Type B pancreatic cell (in vitro differentiated cells): ENCODE data around the gene NALCN. TPM values are rescaled to one million over a fixed set of nuclear protein-coding genes. Genes with fewer than 3 reads are reported as not detected.

Experiments used
- DNase-seq: peaks from one replicate; pipeline ENCODE4 v3.0.0; 2021; ENCODE audit warnings: mixed read lengths; ENCODE audit not compliant: unreplicated experiment; ENCODE audit errors: extremely low spot score
- H3K27ac Mint-ChIP-seq: 2 replicates; pipeline ENCODE4 v1.8.0; 2021; ENCODE audit warnings: mild to moderate bottlenecking, mixed read lengths
- H3K27me3 Mint-ChIP-seq: 2 replicates; pipeline ENCODE4 v1.8.0; 2021; ENCODE audit warnings: mixed read lengths
- H3K36me3 Mint-ChIP-seq: 2 replicates; pipeline ENCODE4 v1.8.0; 2021; ENCODE audit warnings: mixed read lengths
- H3K4me1 Mint-ChIP-seq: one replicate; pipeline ENCODE4 v1.8.0; 2021; ENCODE audit warnings: mixed read lengths; ENCODE audit not compliant: unreplicated experiment
- H3K4me3 Mint-ChIP-seq: 2 replicates; pipeline ENCODE4 v1.8.0; 2021; ENCODE audit warnings: mild to moderate bottlenecking, mixed read lengths
- H3K9me3 Mint-ChIP-seq: 2 replicates; pipeline ENCODE4 v1.8.0; 2021; ENCODE audit warnings: mixed read lengths
- CTCF ChIP-seq: fragments of 200-600 bp; sonication (generic); conservative IDR thresholded peaks from 2 replicates; pipeline ENCODE4 v1.5.0; 2021; ENCODE audit warnings: antibody characterized with exemption, mild to moderate bottlenecking
- total RNA-seq: library from RNA; stranded (reverse); gene quantifications from 2 replicates; pipeline ENCODE4 v1.2.1, GENCODE V29; 2021; ENCODE audit warnings: low replicate concordance

Gene NALCN
- total RNA-seq, 1 donor from 2014 or later: 0.70 TPM

- no peaks in the 10 kb centered on the region for H3K9me3 Mint-ChIP-seq
- no peak for DNase-seq
- H3K27ac Mint-ChIP-seq: no peak overlapping the region
- no peaks in the 10 kb centered on the region for H3K36me3 Mint-ChIP-seq
- H3K4me3 Mint-ChIP-seq: no peak overlapping the region
- TF ChIP-seq CTCF: no peak
- no peaks in the 10 kb centered on the region for H3K4me1 Mint-ChIP-seq
- no peaks in the 10 kb centered on the region for H3K27me3 Mint-ChIP-seq
These were observed 197.8 kb downstream of the NALCN start for GRCh38 chr13:101218484-101218883.

- no peak overlapping the region for H3K27ac Mint-ChIP-seq
- DNase-seq: no peak
- no peaks in the 10 kb centered on the region for H3K36me3 Mint-ChIP-seq
- no peak overlapping the region for H3K4me3 Mint-ChIP-seq
- TF ChIP-seq CTCF: no peak
- no peaks in the 10 kb centered on the region for H3K4me1 Mint-ChIP-seq
- H3K27me3 Mint-ChIP-seq: no peaks in the 10 kb centered on the region
- no peaks in the 10 kb centered on the region for H3K9me3 Mint-ChIP-seq
These were observed 199.2 kb downstream of the NALCN start for GRCh38 chr13:101217086-101217485.

DNA sequence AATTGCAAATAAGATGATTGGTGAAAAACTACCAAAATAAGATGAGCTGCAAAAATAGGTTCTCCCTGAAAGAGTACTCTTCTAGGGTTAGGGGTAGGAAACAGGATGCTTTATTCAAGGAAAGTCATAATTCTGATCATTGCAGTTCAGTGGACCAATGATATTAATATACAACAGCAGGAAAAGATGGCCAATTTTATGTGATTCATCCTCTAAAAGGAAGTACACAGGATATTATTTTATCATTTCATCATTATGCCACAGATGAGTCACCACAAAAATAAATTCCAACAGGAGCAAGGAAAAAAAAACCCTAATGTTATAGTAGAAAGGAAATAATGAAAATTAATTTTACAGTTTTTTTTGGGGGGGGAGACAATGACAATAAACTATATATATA lies 205.0 kb downstream of the NALCN start:
- Mint-ChIP-seq H3K4me1 (no peaks in the 10 kb centered on the region), H3K27ac (no peak overlapping the region), H3K4me3 (no peak overlapping the region), H3K36me3 (no peaks in the 10 kb centered on the region), H3K9me3 (peaks cover 3% of the 10 kb centered on the region), H3K27me3 (no peaks in the 10 kb centered on the region)
- DNase-seq: no peak
- TF ChIP-seq CTCF: no peak

GRCh38 chr13:101210774-101211173 lies 205.5 kb downstream of the NALCN start:
- no peak for DNase-seq
- Mint-ChIP-seq H3K4me1 (no peaks in the 10 kb centered on the region), H3K4me3 (no peak overlapping the region), H3K27me3 (no peaks in the 10 kb centered on the region), H3K9me3 (peaks cover 3% of the 10 kb centered on the region), H3K27ac (no peak overlapping the region), H3K36me3 (no peaks in the 10 kb centered on the region)
- no peak for TF ChIP-seq CTCF

DNA sequence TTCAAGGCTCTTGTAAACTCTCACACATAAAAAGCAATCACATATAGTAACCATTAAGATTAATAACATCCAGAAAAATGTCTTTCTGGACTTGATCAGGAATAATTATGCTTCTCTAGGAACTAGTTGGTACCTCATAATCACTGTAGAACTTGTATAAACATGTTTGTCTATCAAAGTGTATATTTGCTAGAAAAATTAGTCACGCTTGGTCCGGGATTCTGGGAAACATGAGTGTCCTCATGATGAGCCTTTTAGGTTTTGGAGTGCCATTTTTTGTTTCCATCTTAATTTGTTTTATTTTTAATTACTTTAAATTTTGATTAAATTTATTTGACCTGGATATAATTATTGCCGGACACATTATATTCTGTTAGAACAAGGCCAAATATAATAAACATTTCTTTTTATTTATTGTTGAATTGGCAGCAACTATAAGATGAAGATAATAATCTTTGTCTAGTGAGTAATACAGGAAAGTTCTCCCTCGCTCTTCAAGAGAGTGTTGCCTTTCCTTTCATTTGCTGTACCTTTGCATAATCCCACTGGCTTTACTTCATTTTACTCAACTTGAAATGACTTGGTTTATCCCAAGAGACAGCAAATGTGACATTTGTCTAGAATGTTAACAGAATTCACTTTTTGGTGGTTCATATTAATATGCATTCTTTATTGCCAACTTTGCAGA lies 207.0 kb downstream of the NALCN start:
- no peaks in the 10 kb centered on the region for H3K27me3 Mint-ChIP-seq
- H3K4me1 Mint-ChIP-seq: no peaks in the 10 kb centered on the region
- no peak for DNase-seq
- H3K4me3 Mint-ChIP-seq: no peak overlapping the region
- H3K27ac Mint-ChIP-seq: no peak overlapping the region
- H3K36me3 Mint-ChIP-seq: no peaks in the 10 kb centered on the region
- peaks cover 3% of the 10 kb centered on the region for H3K9me3 Mint-ChIP-seq
- no peak for TF ChIP-seq CTCF
